Ecto neural progenitor cell (in vitro differentiated cells): ENCODE measurements around the gene ZP1.

Experiments used
- DNase-seq: peaks from one replicate; pipeline ENCODE4 v3.0.0-alpha.2; 2018; ENCODE audit warnings: low spot score

The ZP1 gene

DNA sequence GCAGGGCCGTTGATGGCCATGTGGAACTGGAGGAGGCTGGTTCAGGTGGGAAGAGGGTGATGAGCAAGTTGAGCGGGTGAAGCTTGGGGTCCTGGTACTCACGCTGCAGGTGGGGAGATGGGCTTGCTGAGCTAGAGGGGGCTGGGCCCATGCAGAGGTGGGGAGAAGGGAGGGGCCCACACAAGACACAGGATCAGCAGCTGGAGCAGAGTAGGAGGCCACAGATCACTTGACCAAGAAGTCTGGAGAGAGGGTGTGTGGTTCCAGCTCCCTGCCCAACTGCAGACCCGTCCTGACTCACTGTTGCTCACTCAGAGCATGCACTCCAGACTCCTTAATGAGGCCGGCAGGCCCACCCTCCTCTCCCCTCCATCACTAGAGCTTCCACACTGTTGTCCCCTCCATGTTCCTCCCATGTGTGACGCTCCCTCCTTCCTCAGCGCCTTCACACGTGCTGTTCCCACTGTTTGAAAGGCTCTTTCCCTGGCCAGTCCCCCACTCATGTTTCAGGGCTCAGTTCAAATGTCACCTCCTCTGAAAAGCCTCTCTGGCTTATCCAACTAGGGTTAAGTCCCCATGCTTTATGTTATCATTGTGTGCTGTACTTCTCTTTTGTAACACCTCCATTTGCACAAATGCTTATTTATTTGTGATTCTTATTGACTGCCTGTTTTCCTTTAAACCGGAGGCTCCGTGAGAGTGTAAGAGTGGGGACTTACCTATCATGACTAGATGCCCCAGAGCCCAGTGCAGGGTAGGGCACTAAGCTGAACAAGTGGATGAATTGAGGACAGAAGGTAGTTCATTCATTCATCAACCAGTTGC is 23.1 kb upstream of the ZP1 start:
- DNase-seq = no peak

DNA sequence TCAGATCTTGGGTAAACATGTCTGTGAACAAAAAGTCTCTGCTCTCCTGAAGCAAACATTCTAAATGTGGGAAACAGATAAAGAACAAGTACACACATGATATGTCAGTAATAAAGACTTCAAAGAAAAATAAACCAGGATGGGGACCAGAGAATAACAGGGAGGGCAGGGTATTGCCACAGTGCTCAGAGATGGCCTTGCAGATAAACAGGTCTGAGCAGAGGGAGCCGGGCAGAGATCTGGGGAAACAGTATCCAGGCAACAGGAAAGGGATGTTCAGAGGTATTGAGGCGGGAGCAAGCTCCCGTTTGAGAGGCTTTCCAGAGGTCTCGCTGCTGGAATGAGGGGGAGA is 22.5 kb upstream of the ZP1 start:
- no peak for DNase-seq

DNA sequence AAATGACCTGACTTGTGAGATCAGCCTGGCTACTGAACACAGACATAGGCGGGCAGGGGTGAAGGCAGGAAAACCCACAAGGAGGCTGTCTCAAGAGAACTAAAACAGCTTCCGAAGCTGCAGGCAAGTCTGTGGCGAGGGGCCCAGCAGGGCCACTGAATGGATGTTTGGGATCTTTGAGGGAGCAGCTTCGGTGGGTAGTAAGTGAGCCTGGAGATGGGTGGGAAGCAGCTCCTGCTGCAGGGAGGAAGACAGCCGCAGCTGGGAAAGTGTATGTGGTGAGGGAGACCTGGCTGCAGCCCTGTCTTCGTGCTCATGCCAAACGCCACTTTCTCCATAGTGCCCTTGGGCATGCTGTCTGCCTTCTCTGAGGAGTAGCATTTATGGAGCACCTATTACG is 22.0 kb upstream of the ZP1 start:
- DNase-seq = no peak

- DNase-seq = no peak
Measured at GRCh38 chr11:60847281-60847680, 20.1 kb upstream of the ZP1 start.

- no peak for DNase-seq
Measured at GRCh38 chr11:60847896-60848295, 19.4 kb upstream of the ZP1 start.

DNA sequence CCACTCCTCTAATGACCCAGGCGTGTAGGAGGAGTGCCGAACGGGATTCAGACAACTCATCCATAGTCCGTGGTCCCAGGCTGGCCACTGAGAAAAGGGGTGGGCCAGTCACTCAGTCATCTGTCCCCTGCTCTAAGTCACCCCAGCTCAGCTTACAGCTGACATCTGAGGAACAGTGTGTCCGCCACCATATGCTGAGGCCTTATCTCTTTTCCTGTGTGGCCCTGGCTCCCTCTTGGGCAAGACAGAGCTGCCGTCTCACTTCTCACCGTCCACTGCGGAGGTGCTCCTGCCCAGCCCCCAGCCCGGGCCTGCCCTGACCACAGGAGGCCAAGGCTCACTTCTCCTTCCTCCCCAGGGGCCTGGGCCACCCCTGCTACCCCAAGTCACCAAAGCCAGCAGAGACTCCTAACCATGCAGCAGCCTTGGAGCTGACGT is 18.6 kb upstream of the ZP1 start:
- DNase-seq = no peak

- DNase-seq = no peak
Measured at GRCh38 chr11:60849641-60850520, 17.5 kb upstream of the ZP1 start.

DNA sequence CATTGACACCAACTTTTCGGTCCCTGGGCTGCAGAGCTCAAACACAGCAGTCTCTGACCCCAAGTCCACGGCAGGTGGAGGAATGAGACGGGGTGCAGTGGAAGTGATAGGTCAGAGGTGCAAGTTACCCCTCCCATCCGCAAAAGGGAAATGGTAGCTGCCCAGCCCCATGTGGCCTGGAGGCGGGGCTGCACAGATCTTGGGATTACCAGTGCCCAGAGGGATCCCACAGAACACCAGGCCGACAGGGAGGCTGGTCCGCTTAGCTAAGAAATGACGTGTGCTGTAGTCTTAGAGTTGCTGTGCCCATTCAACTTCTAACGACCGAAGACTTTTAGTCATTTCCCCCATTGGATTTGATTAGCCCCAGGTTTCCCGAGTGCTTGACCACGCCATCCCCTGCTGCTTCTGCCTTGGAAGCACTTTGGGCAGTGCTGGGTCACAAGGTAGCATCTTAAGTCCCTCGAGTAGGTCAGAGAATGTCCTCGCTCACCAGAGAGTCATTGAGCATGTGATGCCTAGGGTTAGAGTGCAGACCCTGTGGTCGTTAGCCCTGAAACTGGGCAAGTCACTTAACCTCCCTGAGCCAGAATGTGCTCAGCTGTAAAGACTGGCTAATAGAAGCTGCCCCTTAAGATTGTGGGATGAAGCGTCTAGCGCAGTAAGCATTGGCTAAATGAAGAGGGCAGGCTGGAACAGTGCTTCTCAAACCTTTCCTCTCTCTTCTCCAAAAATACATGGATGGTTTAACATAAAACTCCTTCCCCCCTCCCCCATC is 15.8 kb upstream of the ZP1 start:
- DNase-seq = no peak

DNA sequence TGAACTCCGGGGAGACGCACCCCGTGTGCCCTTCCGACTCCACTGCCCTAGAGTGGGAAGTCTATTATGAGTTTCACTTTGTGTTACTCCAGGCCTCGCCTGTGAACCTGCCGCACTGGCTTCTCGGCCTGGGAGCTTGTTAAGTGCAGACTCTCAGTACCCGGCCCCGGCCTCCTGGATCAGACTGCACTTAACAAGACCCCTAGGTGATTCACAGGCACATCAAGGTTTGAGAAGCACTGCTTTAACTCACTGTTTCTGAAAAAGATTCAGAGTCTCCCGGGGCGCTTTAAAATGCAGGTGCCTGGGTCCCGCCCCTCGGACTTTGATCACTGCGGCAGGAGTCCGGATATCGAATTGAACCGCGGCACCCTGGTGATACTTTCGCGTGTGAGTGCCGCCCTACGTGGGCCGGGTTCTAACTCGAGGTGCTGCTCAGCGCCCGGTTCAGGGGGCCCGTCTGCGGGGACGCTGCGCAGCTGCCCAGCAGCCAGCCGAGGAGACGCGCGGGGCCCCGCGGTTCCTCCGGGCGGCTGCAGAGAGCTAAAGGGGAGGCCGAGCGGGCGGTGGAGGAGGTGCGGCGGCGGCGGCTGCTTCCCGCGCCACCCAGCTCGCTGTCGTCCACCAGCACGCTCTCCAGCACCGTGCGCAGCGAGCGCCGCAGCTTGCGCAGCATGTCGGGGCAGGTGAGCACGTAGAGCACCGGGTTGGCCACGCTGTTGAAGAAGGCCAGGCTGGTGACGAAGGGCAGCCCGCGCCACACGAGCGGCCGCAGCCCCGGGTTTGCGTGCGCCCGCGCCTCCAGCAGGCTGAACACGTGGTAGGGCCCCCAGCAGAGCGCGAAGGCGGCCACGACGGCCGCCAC is 15.0 kb upstream of the ZP1 start:
- DNase-seq = peak; percentile 58

GRCh38 chr11:60852982-60853950 is 14.1 kb upstream of the ZP1 start:
- DNase-seq = no peak

DNA sequence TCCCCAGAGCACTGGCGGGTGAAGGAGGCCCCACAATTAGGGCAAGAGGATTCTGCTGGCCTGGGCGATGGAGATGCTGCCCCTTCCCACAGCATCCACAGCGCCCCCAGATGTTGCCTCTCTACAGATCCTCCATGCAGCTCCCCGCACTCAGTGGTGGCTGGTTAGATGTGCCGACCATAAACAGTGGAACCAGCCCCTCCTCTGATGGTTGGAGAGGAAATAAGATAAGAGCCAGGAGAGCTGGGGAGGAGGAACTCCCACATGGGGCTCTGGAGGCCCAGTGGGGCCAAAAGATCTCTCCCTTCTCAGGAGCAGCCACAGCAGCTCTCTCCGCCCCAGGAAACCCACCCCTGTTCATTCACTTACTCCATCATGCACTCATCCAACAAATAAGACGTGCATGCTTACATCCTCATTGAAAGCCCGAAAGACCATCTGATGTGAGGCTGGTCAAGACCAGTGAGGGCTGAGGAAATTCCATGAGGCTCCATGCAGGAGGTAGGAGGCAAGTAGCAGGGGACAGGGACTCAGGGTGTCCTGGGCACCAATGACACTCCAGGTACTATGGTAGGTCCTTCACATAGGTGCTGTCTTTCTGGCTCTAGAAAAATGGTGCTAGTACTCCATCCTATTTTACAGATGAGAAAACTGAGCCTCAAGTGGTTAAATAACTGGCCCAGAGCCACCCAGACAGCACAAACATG is 13.0 kb upstream of the ZP1 start:
- no peak for DNase-seq

DNA sequence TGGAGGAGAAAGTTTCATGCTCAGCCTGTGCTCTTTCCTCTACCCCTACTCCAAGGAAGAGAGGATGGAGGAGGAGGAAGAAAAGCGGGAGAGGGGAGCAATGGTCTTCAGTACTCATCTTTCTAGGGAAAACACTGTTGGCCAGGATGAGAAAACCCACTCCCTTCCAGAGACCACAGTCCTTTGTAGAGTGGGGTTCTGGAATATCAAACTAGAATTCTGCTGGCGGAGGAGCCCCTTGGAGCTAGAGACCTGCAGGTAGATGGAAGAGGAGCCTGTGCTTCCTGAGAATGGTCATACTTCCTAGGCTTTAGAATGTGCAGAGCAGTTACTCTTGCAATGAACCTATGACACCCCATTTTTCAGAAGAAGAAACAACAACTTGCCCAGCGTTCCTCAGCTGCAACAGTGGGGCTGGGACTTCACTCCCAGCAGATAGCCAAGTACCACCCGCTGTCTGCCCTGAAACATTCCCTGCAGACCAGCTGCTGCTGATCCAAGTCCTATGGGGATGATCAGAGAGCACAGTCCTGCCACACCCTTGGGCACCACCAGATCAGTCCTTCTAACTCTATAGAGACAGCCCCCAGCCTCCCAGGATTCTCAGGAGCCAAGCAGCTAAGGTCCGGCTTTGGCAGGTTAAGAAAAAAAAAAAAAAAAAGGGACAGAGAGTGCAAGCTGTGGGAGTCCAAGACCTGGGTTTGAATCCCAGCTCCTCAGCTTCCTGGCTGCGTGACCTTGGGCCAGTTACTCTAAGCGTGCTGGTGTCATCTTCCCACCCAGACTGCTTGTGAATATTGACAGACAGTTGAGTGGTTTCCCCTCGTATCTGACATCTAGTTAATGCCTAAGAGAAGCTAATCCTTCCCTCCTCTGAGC is 12.3 kb upstream of the ZP1 start:
- DNase-seq = no peak

DNA sequence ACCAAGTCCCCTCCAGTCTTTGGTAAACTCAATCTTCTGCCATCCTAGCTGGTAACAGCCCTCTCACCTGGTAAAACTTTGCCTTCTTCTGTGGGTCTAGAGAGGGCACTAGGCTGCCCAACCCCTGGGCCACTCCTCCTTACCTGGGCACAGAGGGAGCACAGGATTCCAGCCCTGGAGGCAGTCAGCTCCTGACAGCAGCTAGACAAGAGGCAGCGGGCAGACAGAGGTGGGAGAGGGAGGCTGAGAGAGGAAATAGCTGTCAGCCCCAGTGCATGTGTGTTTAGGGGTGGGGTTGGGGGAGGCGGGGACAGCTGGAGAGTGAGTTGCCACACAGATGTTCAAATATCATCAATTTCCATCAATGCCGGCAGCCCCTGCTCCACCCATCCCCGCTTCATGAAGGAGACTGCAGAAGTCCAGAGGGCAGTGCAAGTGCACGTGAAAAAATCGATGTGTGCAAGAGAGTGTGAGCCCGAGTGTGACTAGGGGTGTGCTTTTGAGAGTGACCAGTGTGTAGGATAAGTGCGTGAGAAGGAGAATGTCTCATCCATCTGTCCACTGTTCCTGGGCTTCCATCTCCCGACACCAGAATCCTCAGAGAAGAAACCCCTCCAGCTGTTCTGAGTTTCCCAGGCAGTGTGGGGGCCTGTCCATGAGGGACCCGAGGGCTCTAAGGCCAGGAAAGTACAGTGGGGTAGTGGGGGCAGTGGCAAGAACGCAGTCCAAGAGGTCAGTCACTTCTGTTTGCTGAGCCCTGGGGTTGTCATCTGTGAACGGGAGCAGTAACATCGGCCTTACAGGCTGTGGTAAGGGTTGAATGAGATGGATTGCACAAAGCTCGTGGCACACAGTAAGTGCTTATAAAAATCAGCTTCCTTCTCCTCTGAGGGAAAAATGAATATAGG is 11.4 kb upstream of the ZP1 start, which contains the start of gene PTGDR2:
Gene PTGDR2 (minus strand): TSS at position 225 of the 908 bp plus-strand sequence. CDS start 2,228 bp downstream, outside the sequence.
- DNase-seq = no peak

DNA sequence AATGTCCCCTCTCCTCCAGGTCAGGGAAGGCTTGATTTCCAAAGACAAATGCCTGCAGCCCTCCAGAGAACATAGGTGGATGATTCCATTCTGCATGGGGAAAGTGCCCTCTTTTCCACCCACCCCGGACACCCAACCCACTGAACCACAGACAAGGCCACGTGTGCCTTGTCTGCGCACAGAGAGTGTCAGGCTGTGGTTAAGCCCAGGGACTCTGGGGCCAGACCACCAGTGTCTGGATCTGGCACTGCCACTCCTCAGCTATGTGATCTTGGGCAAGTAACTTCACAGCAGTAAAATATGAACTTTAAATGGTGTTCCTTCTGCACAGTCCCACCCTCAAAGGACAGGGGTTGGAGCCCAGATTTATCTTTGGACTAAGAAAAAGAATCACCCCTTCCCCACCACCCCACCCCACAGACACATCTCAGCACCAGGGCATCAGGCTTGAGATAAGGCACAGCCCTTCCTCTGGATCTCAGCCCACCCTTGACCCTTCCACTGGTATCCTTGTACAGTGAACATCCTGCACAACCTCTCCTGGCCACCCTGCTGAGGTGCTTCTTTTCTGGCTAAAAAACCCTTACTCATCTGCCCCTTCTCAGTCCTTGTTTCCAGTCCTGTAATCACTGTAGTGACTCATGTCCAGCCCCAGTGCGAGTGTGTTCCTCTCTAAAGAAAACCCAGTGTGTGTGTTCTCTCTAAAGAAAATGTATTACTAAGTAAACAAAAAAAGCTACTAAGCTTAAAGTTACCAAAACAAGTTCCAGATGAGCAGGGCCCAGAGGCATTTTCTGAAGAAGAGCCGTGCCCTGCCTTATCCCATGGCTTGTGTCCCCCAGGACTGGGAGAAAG is 9.7 kb upstream of the ZP1 start:
- DNase-seq = no peak

GRCh38 chr11:60858236-60858635 is 9.1 kb upstream of the ZP1 start:
- no peak for DNase-seq

DNA sequence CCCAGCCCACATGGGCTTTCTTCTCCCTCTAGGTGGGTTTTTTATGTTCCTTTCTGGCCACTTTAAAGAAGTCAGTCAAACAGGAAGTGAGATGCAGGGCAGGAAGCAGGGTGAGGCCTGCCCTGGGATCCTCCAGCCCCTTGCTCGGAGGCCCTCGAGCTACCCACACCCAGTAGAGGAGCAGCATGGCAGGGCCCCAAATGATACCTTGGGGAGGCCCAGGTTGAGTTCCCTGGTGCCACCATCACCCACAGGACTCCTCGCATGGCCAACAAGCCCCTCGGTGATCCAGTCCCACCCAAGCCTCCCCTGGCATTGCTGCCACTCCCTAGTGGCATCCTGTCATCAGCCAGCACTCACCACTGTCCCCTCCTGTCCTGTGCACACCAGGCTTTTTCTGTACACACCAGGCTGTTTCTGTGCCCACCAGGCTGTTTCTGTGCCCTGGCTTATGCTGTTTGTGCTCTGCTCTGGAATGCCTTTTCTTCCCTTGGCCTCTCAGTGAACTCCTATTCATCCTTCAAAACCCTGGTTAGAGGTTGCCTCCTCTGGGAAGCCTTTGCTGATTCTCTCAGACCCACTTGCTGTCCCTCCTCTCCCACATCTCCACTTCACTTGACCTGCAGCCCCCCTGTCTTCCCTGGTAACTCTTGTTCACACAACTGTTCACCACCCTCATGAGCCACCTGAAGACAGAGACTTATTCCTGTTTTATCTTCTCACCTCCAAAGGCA is 8.4 kb upstream of the ZP1 start:
- no peak for DNase-seq
